ENCODE data around the gene ACTR3. TPM values are rescaled to one million over a fixed set of nuclear protein-coding genes. Genes with fewer than 3 reads are reported as not detected.
A peak's percentile ranks its signal among the peaks of the same experiment; 100 is the strongest.

The ACTR3 gene
- total RNA-seq, 3 donors from 2014 or later = 217 to 242 (median 227) TPM

DNA sequence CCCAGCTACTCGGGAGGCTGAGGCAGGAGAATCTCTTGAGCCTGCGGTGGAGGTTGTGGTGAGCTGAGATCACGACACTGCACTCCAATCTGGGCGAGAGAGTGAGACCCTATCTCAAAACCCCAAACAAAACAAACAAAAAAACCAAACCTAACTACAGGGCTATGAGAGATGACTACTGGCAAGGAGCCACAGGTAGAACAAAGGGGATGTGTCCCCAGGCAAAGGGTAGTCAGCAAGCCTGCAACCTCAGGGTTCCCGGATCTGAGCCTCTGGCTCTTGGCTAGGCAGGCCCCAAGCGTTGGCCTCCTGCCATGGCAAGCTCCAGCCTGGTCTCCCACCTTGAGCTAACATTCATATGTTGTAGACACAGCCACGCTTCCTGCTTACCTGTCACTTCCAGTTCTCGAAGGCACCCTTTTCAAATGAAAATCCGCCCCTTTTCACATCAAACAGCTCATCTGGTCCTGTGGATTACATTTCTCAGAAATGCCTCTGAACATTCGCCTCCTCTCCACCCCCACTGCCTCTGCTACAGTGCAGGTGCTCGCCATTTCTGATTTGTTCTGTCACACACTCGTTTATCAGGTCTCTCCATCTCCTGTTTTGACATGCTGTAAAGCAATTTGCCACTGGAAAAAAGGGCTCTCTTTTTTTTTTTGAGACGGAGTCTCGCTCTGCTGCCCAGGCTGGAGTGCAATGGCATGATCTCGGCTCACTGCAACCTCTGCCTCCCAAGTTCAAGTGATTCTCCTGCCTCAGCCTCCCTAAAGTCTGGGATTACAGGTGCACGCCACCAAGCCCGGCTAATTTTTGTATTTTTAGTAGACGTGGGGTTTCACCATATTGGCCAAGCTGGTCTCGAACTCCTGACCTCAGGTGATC, 13.1 kb upstream of the ACTR3 start:
- TF ChIP-seq, protein P1, sequence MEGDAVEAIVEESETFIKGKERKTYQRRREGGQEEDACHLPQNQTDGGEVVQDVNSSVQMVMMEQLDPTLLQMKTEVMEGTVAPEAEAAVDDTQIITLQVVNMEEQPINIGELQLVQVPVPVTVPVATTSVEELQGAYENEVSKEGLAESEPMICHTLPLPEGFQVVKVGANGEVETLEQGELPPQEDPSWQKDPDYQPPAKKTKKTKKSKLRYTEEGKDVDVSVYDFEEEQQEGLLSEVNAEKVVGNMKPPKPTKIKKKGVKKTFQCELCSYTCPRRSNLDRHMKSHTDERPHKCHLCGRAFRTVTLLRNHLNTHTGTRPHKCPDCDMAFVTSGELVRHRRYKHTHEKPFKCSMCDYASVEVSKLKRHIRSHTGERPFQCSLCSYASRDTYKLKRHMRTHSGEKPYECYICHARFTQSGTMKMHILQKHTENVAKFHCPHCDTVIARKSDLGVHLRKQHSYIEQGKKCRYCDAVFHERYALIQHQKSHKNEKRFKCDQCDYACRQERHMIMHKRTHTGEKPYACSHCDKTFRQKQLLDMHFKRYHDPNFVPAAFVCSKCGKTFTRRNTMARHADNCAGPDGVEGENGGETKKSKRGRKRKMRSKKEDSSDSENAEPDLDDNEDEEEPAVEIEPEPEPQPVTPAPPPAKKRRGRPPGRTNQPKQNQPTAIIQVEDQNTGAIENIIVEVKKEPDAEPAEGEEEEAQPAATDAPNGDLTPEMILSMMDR (IDR thresholded peaks at IDR 0.05) = no peak
- Histone ChIP-seq H3K36me3 (ENCODE audit: low read depth) (no peaks in the 10 kb centered on the region), H3K9me3 (no peaks in the 10 kb centered on the region), H3K4me1 (ENCODE audit: low read depth) (peaks cover 28% of the 10 kb centered on the region), H3K4me3 (no peak overlapping the region)
- peak; percentile 88 for ATAC-seq
- DNase-seq = peak; percentile 83 to 92 (median 87)
- intact Hi-C loops (cut with DNase I, micrococcal nuclease) = no loop called here

DNA sequence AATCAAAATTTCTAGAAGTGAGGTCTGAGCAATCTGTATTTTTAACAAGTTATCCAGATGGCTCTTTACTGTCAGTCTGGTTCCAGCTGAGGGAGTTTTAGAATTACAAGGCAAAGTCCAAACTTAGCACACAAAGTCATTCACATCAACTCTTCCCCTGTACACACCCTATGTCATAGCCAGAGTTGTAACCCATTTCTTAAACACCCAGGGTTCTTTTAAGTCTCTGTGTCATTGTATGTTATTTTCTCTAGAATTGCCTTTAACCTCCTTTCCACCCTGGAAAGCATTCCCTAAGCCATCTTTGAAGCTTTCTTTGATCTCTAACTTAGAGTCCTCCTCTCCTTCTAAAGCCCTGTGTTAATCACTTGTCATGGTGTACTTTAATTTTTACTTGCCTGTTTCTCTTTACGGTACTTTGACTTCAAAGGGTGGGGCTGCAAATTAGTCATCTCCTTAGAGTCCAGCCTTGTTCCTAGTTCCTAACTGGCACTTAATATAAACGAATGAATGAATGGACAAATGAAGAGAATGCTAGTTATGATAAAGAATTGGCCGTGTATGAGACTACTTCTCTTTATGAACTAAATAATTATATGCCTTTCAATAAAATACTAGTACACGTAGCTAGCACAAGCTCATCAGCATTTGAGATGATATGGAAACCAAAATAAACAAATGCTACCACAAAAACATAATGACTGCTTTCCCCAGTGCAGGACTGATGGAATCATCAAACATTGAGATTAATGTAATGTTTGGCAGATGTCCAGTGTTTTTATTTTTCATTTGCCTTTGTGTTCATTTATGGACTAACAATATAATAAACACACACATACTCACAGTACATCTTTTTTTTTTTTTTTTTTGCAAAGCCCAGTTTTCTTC, 11.9 kb upstream of the ACTR3 start:
- H3K36me3 ChIP-seq (ENCODE audit: low read depth) = no peaks in the 10 kb centered on the region
- TF ChIP-seq, protein P1 (IDR thresholded peaks at IDR 0.05) = no peak
- H3K4me1 ChIP-seq (ENCODE audit: low read depth) = peaks cover 28% of the 10 kb centered on the region
- DNase-seq (peak in 1 of 3 donors; percentile 42), ATAC-seq (peak; percentile 86)
- intact Hi-C loops (cut with DNase I, micrococcal nuclease) = no loop called here
- H3K4me3 ChIP-seq = no peak overlapping the region
- no peaks in the 10 kb centered on the region for H3K9me3 ChIP-seq

DNA sequence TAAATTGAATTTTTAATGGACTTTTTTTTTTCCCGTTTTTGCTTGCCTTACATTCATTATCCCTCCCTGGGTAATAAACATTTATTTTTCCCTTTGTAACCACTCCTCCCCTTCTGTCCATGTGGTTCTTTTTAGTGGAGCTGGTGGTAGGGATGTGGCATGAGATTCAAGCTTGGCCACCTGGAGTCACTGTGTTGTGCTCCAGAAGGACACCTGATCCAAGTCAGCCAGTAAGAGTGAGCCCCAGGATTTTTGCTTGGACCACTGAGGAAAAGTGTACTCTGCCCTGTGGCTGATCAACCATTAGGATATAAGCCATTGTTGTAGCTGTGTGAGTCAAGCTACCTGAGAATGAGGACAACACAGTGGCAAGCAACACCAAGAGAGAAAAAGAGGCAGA, 11.1 kb upstream of the ACTR3 start:
- intact Hi-C loops (cut with DNase I, micrococcal nuclease) = no loop called here
- TF ChIP-seq, protein P1 (IDR thresholded peaks at IDR 0.05) = no peak

DNA sequence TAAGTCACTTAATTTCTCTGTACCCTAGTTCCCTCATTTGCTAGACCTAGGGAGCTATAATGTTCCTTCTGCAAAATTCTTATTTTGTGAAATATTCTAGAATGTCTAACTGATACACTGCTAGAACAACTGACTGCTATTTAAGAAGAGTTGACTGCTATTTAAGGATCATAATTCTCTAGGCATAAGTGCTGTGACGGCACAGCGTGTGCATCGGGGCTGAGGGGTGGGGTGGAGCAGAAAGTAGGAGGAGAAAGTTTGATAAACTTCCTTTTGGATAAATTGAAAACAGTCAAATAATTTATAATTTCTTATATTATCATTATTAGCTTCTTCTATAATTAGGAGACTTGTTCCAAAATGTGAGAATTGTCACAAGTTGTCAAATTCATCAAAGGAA, 10.4 kb upstream of the ACTR3 start:
- H3K36me3 ChIP-seq (ENCODE audit: low read depth) = no peaks in the 10 kb centered on the region
- no peak for DNase-seq
- H3K4me3 ChIP-seq = no peak overlapping the region
- H3K4me1 ChIP-seq (ENCODE audit: low read depth) = peaks cover 26% of the 10 kb centered on the region
- no peaks in the 10 kb centered on the region for H3K9me3 ChIP-seq
- ATAC-seq = no peak
- intact Hi-C loops (cut with DNase I, micrococcal nuclease) = no loop called here
- TF ChIP-seq, protein P1 (IDR thresholded peaks at IDR 0.05) = no peak

More for the DNA sequence above, 11.1 kb upstream of the ACTR3 start:
- Histone ChIP-seq H3K4me1 (ENCODE audit: low read depth) (peaks cover 27% of the 10 kb centered on the region), H3K36me3 (ENCODE audit: low read depth) (no peaks in the 10 kb centered on the region), H3K4me3 (no peak overlapping the region), H3K9me3 (no peaks in the 10 kb centered on the region)
- no peak for DNase-seq
- ATAC-seq = peak; percentile 10

DNA sequence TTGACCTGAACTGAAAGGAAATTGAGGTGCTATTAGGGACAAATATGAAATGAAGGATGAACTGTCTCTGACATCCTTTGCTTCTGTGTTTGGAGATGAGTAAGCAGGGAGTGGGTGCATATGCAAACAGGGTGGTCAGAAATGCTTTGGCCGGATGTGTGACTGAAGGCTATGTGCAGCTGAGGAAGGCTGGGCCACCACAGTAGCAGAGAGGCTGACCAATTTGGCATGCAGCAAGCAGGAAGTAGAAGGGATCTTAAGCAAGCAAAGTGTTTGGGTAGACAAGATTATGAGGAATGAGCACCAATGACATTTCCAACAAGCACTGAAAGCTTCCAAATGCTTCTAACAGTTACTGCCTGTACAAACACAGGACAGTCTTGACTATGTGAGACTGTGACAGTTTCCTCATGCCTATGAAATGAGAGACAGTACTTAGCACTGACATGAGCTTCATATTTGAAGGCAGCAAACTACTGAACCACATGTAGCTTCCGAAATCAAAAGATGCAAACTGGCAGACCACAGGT, 3.3 kb upstream of the ACTR3 start:
- Histone ChIP-seq H3K9me3 (no peaks in the 10 kb centered on the region), H3K4me3 (no peak overlapping the region), H3K36me3 (ENCODE audit: low read depth) (no peaks in the 10 kb centered on the region), H3K4me1 (ENCODE audit: low read depth) (peaks cover 21% of the 10 kb centered on the region)
- intact Hi-C loops (cut with DNase I, micrococcal nuclease) = loop anchor here in 1 of 2 donors (5.0 kb wide), 1 partner anchor 129 kb away; the partner anchor contains the start of gene SLC35F5
- ATAC-seq (peak; percentile 14), DNase-seq (peak; percentile 46 to 69 (median 67))
- TF ChIP-seq, protein P1 (IDR thresholded peaks at IDR 0.05) = no peak
